ENCODE data around the gene MAMDC2.

GRCh38 chr9:70257991-70258691, 214.5 kb downstream of the MAMDC2 start:
- TF ChIP-seq TBP (IDR thresholded peaks at IDR 0.05; ENCODE audit: low read depth, low read length): no peak
- no peak for TF ChIP-seq CTCF (IDR thresholded peaks at IDR 0.05; ENCODE audit: control extremely low read depth in 1 of 3, insufficient read depth in 1 of 3, low read depth in 1 of 3, low read length in 3 of 3)
- TF ChIP-seq JUN (IDR thresholded peaks at IDR 0.05; ENCODE audit: low read depth, low read length): no peak
- no peak for TF ChIP-seq POLR2A (IDR thresholded peaks at IDR 0.05; ENCODE audit: control extremely low read depth in 1 of 2, low read depth in 2 of 2, low read length in 2 of 2)
- TF ChIP-seq EZH2 (IDR thresholded peaks at IDR 0.05; ENCODE audit: low read depth, low read length, severe bottlenecking): no peak
- no peak for TF ChIP-seq CBX5 (IDR thresholded peaks at IDR 0.05; ENCODE audit: low read depth, low read length)
- TF ChIP-seq PHF8 (conservative IDR thresholded peaks at IDR 0.05; ENCODE audit: low read depth, low read length): no peak
- TF ChIP-seq MAX (IDR thresholded peaks at IDR 0.05): peak; percentile 72
- TF ChIP-seq BACH1 (IDR thresholded peaks at IDR 0.05; ENCODE audit: low read length): no peak
- no peak for TF ChIP-seq KDM1A (IDR thresholded peaks at IDR 0.05; ENCODE audit: borderline replicate concordance, low read length)
- no peak for TF ChIP-seq TAF1 (IDR thresholded peaks at IDR 0.05; ENCODE audit: low read depth, low read length)
- TF ChIP-seq GABPA (IDR thresholded peaks at IDR 0.05; ENCODE audit: borderline replicate concordance, insufficient read depth, low read length): no peak
- no peak for TF ChIP-seq NRF1 (IDR thresholded peaks at IDR 0.05; ENCODE audit: low read depth, low read length)
- TF ChIP-seq CBX8 (IDR thresholded peaks at IDR 0.05; ENCODE audit: borderline replicate concordance, low read depth, low read length): no peak

Data from H1 (cell line).